ENCODE results near the gene APOB. TPM values are rescaled to one million over a fixed set of nuclear protein-coding genes. Genes with fewer than 3 reads are reported as not detected.
A peak's percentile ranks its signal among the peaks of the same experiment; 100 is the strongest.

APOB gene
- total and polyA plus RNA-seq, 2 of the 13 experiments (the other 11 are each of a cell fraction or from before 2014, with no cell fraction given), result 1,569 to 2,515 TPM

DNA sequence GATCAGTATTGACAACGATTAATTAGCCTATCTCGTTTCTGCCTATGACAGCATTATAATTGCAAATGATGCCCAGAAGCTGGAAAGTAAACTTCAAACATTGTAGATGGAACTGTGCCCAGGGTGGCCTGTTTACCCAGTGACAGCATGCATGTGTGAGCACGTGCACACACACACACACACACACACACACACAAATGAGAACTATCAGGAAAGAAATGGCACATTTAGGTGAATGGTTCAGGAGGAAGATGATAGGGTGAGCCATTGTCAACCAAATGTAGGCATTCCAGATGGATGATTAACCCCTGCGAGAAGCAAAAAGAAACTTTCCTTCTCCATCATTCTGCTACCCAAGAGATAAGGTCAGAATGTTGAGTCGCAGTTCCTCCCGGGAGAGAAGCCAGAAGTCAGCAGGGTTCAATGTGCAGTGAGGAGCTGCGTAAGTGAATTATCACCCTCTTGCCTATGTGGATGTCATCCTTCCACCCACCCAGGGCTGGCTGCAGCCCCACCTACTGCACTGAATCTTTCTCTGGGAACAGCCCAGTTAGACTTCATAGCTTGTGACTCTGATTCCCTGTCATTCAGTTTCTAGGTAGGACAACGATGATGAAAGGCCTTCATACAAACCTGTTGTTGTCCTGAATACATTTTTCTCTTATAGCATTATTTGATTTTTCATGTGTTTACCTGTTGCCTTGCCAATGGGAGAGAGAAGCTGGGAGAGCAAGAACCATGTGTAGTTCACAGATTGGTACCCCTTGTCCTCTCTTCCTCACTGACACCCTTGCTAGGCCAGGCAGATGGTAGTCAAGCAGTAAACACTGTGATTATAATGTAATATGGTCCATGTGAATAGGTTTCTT lies 3.5 kb upstream of the APOB start (continued):
- TF ChIP-seq, protein P1, sequence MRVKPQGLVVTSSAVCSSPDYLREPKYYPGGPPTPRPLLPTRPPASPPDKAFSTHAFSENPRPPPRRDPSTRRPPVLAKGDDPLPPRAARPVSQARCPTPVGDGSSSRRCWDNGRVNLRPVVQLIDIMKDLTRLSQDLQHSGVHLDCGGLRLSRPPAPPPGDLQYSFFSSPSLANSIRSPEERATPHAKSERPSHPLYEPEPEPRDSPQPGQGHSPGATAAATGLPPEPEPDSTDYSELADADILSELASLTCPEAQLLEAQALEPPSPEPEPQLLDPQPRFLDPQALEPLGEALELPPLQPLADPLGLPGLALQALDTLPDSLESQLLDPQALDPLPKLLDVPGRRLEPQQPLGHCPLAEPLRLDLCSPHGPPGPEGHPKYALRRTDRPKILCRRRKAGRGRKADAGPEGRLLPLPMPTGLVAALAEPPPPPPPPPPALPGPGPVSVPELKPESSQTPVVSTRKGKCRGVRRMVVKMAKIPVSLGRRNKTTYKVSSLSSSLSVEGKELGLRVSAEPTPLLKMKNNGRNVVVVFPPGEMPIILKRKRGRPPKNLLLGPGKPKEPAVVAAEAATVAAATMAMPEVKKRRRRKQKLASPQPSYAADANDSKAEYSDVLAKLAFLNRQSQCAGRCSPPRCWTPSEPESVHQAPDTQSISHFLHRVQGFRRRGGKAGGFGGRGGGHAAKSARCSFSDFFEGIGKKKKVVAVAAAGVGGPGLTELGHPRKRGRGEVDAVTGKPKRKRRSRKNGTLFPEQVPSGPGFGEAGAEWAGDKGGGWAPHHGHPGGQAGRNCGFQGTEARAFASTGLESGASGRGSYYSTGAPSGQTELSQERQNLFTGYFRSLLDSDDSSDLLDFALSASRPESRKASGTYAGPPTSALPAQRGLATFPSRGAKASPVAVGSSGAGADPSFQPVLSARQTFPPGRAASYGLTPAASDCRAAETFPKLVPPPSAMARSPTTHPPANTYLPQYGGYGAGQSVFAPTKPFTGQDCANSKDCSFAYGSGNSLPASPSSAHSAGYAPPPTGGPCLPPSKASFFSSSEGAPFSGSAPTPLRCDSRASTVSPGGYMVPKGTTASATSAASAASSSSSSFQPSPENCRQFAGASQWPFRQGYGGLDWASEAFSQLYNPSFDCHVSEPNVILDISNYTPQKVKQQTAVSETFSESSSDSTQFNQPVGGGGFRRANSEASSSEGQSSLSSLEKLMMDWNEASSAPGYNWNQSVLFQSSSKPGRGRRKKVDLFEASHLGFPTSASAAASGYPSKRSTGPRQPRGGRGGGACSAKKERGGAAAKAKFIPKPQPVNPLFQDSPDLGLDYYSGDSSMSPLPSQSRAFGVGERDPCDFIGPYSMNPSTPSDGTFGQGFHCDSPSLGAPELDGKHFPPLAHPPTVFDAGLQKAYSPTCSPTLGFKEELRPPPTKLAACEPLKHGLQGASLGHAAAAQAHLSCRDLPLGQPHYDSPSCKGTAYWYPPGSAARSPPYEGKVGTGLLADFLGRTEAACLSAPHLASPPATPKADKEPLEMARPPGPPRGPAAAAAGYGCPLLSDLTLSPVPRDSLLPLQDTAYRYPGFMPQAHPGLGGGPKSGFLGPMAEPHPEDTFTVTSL (CRISPR knock-in tag; IDR thresholded peaks at IDR 0.05; ENCODE audit: borderline replicate concordance), result peak; percentile 64; the same call in 1 of the 2 replicates
- TF ChIP-seq, protein P2, sequence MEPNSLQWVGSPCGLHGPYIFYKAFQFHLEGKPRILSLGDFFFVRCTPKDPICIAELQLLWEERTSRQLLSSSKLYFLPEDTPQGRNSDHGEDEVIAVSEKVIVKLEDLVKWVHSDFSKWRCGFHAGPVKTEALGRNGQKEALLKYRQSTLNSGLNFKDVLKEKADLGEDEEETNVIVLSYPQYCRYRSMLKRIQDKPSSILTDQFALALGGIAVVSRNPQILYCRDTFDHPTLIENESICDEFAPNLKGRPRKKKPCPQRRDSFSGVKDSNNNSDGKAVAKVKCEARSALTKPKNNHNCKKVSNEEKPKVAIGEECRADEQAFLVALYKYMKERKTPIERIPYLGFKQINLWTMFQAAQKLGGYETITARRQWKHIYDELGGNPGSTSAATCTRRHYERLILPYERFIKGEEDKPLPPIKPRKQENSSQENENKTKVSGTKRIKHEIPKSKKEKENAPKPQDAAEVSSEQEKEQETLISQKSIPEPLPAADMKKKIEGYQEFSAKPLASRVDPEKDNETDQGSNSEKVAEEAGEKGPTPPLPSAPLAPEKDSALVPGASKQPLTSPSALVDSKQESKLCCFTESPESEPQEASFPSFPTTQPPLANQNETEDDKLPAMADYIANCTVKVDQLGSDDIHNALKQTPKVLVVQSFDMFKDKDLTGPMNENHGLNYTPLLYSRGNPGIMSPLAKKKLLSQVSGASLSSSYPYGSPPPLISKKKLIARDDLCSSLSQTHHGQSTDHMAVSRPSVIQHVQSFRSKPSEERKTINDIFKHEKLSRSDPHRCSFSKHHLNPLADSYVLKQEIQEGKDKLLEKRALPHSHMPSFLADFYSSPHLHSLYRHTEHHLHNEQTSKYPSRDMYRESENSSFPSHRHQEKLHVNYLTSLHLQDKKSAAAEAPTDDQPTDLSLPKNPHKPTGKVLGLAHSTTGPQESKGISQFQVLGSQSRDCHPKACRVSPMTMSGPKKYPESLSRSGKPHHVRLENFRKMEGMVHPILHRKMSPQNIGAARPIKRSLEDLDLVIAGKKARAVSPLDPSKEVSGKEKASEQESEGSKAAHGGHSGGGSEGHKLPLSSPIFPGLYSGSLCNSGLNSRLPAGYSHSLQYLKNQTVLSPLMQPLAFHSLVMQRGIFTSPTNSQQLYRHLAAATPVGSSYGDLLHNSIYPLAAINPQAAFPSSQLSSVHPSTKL (CRISPR knock-in tag; IDR thresholded peaks at IDR 0.05), result peak; percentile 84
- TF ChIP-seq, protein P3, sequence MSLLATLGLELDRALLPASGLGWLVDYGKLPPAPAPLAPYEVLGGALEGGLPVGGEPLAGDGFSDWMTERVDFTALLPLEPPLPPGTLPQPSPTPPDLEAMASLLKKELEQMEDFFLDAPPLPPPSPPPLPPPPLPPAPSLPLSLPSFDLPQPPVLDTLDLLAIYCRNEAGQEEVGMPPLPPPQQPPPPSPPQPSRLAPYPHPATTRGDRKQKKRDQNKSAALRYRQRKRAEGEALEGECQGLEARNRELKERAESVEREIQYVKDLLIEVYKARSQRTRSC (CRISPR knock-in tag; IDR thresholded peaks at IDR 0.05; ENCODE audit: low read depth), result no peak
- TF ChIP-seq, protein P4, sequence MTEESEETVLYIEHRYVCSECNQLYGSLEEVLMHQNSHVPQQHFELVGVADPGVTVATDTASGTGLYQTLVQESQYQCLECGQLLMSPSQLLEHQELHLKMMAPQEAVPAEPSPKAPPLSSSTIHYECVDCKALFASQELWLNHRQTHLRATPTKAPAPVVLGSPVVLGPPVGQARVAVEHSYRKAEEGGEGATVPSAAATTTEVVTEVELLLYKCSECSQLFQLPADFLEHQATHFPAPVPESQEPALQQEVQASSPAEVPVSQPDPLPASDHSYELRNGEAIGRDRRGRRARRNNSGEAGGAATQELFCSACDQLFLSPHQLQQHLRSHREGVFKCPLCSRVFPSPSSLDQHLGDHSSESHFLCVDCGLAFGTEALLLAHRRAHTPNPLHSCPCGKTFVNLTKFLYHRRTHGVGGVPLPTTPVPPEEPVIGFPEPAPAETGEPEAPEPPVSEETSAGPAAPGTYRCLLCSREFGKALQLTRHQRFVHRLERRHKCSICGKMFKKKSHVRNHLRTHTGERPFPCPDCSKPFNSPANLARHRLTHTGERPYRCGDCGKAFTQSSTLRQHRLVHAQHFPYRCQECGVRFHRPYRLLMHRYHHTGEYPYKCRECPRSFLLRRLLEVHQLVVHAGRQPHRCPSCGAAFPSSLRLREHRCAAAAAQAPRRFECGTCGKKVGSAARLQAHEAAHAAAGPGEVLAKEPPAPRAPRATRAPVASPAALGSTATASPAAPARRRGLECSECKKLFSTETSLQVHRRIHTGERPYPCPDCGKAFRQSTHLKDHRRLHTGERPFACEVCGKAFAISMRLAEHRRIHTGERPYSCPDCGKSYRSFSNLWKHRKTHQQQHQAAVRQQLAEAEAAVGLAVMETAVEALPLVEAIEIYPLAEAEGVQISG (CRISPR knock-in tag; IDR thresholded peaks at IDR 0.05), result peak; percentile 60
- TF ChIP-seq GATAD2A (CRISPR knock-in tag; IDR thresholded peaks at IDR 0.05) (peak; percentile 89), FOXA3 (CRISPR knock-in tag; IDR thresholded peaks at IDR 0.05) (peak; percentile 95), TBX3 (IDR thresholded peaks at IDR 0.05; ENCODE audit: borderline replicate concordance) (peak; percentile 84), ZNF724P (CRISPR knock-in tag; IDR thresholded peaks at IDR 0.05; ENCODE audit: borderline replicate concordance) (no peak), ZNF33A (CRISPR knock-in tag; IDR thresholded peaks at IDR 0.05; ENCODE audit: borderline replicate concordance) (0 out of 2 replicates have a peak, but pooled peaks have one; percentile 21), ZNF652 (CRISPR knock-in tag; IDR thresholded peaks at IDR 0.05; ENCODE audit: borderline replicate concordance, low read depth) (peak; percentile 84; the same call in 1 of the 2 replicates), ZNF543 (CRISPR knock-in tag; IDR thresholded peaks at IDR 0.05) (peak; percentile 58; the same call in 1 of the 2 replicates), NFYB (CRISPR knock-in tag; IDR thresholded peaks at IDR 0.05) (0 out of 2 replicates have a peak, but pooled peaks have one; percentile 21)

Measured in HepG2 (cell line).